EL (cell line): ENCODE results near the gene SDF2L1.
A peak's percentile ranks its signal among the peaks of the same experiment; 100 is the strongest.
"Not testable (repeated sequence)": the region's sequence is repeated elsewhere in the genome, so short reads cannot be mapped to it uniquely, and the experiment has no call there.

Source experiments
- DNase-seq: peaks from one replicate; pipeline ENCODE4 v3.0.0-alpha.2; 2016

The SDF2L1 gene

GRCh38 chr22:21637450-21637849 lies 4.7 kb upstream of the SDF2L1 start:
- DNase-seq: not testable (repeated sequence)

- no peak for DNase-seq
These were observed 2.7 kb upstream of the SDF2L1 start for GRCh38 chr22:21639359-21639758.

- DNase-seq: no peak
These were observed 1.3 kb upstream of the SDF2L1 start for GRCh38 chr22:21640810-21641209.

- DNase-seq: peak; percentile 68
These were observed 699 bp upstream of the SDF2L1 start for GRCh38 chr22:21641417-21641788.

DNA sequence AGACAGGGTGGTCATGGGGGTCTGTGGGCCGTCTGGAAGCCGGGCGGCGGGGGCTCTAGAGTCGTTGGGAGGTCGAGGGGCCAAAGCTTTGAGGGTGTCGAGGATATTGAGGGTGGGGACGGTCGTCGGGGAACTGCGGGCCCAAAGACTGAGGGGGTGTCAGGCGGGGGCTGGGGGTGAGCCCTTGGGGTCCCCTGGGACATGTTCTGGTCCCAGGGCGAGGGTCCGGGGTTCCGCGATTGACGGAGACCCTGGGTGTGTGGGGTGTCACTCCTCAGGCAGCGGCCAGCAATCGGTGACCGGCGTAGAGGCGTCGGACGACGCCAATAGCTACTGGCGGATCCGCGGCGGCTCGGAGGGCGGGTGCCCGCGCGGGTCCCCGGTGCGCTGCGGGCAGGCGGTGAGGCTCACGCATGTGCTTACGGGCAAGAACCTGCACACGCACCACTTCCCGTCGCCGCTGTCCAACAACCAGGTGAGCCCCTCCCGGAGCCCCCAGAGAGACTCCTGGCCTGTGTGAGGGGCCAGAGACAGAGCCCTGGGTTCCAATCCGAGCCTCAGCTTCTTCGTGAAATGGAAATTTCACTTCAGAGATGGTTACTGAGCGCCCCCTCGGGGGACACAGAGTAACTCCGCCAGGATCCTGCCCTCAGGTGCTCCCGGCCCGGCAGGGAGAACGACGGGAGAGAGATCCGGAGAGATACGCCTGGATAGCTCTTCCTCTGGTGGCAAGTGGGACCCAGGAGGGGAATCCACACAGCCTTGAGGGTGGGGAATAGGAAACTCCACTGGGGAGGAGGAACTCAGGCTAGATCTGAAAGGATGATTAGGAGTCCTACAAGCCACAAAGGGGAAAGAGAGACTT lies 714 bp downstream of the SDF2L1 start:
- peak; percentile 69 for DNase-seq

GRCh38 chr22:21643533-21644357 lies 1.6 kb downstream of the SDF2L1 start:
- DNase-seq: no peak

DNA sequence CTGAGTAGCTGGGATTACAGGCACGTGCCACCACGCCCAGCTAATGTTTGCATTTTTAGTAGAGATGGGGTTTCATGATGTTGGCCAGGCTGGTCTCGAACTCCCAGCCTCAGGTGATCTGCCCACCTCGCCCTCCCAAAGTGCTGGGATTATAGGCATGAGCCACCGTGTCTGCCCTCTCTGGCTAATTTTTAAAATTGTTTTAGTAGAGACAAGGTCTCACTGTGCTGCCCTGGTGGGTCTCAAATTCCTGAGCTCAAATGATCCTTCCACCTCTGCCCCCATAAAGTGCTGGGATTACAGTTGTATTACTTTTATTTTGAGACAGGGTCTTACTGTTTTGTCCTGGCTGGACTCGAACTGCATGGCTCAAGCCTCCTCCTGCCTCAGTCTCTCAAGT lies 3.4 kb downstream of the SDF2L1 start:
- not testable (repeated sequence) for DNase-seq

GRCh38 chr22:21646608-21647590 lies 4.8 kb downstream of the SDF2L1 start:
- peak; percentile 78 for DNase-seq

GRCh38 chr22:21650280-21650679 lies 8.2 kb downstream of the SDF2L1 start:
- DNase-seq: no peak

DNA sequence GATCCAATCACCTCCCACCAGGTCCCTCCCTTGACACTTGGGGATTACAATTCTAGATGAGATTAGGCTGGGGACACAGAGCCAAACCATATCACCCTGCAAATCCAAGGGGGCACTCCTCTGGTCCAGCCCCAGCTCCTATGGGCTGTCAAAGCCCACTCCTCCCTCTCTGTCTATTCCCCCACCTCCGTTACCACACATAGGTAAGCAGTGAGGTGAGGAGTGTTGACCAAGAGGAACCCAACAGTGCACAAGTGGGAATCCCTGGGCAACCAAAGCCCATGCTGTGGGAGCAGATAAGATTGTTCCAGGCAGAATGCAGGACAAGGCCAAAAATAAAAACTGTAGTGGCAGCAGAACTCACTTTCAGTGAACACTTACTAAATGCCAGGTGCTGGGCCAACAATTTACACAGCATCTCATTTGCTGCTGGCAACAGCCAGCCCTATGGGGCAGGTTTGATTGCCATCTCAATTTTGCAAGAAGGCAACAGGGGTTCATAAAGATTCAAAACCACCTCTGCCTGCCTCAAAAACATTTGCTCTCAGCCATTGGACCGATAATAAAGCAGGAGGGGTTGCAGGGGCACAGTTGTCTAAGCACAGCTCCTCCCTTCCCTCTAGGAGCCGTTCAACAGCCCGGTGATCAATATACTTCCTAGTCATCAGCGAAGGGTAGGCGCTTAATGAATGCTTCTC lies 8.9 kb downstream of the SDF2L1 start:
- no peak for DNase-seq

DNA sequence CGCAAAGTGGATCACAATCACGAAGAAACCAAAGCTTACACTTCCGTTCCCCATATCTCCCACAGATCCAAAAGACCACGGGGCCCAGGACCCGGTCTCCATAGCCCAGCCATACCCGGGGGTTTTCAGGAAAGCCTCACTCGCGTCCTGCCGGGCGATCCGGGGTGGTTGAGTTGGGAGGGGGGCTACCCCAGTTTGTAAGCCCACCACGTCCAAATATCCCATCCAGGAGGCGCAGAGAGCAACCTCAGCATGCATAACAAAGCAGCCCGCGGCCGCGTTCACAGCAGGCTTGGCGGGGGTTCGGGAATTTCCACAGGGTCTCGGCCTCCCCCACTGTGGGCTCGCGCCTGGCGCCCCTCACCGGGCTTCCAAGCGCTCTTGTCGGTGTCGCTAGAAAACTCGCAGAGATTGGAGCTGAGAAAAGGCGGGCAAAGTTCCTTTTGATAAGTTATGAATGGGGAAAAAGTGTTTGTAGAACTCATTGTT lies 9.5 kb downstream of the SDF2L1 start:
- peak; percentile 26 for DNase-seq

- peak; percentile 91 for DNase-seq
These were observed 10.0 kb downstream of the SDF2L1 start for GRCh38 chr22:21652010-21652546.

DNA sequence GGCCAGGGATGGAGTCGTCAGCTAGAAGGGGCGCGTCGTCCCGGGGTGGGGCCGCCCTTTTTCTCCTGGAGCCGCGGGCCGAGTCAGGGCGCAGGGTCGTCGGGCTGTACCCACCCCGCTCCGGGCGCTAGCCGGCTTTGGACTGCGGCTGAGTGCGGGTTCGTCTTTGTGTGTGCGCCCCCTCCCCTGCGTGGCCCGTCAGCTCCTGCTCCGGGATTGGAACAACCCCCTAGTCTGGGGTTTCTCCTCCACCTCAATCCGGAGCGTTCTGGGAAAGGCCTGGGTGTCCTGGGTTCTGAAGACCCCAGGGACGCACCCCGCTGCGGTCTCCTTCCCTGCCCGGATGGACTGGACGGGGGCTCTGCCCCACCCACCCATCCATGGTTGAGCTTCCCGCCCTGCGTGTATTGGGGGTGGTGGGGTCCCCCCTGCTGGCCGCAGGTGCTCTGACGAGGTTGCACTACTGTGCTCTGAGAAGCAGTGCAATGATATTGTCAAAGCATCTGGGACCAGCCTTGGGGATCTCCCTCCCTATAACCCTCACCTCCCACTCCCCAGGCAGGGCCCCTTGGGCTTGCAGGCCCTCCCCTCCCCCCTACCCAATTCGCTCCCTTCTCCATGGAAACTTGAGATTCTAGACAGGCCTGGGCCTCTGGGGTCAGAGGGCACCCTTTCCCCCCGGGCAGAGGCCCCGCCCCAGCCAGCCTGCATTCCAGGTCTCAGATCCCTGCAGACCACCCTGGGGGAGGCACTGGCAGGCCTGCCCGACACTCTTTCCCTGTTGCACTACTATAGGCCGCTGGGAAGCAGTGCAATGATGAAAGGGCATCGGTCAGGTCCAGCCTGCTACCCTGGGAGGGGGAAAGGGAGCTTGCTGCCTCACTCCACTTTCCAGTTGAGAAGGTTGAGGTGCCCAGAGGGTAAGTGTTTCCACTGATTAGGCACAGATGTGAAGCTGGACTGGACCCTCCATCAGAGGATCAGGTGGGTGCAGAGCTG lies 10.7 kb downstream of the SDF2L1 start:
- no peak for DNase-seq

DNA sequence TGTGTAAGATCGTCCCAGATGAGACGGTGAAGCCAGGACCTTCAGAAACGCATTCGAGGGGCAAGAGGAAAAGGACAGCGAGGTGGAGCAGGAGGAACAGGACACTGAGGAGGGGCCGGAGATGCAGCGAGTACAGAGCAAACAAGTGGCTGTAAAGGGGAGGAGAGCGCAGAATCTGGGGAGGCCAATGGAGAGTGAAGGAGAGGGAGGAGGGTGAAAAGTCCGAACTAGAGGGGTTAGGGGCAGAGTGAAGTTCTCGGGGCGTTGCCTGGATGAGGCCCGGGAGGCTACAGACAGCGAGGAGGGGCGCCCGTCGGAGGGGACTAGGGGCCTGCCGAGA lies 14.9 kb downstream of the SDF2L1 start:
- no peak for DNase-seq

DNA sequence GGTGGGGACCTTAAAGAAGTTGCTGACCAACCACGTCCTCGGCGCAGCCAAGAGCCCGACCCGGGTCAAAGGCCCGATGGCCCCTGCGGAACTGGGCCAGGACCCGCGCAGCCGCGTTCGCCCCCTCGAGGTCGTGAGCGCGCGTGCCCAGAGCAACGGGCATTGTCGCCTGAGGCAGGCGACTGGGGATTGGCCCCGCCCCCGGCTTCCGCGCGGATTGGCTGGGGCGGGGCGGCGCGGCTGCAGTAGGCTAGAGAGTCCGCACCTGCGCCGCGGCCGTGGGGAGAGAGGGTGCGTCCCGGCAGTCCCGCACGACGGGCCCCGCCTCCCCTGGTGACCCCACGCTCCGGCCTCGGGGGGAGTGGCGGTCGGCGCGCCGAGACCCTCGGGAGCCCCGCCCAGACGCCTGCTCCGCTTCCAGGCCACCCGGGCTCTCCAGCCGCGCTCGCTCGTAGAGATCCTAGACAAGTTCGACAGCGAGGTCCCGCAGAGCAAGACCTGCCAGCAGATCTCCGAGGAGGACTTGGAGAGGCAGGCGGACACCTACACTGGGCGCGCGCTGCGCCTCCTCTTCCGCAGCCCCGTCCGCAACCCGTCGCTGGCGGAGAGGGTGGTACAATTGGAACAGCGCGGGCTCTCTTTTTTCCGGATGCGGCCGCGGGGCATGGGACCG lies 15.4 kb downstream of the SDF2L1 start:
- DNase-seq: peak; percentile 68

DNA sequence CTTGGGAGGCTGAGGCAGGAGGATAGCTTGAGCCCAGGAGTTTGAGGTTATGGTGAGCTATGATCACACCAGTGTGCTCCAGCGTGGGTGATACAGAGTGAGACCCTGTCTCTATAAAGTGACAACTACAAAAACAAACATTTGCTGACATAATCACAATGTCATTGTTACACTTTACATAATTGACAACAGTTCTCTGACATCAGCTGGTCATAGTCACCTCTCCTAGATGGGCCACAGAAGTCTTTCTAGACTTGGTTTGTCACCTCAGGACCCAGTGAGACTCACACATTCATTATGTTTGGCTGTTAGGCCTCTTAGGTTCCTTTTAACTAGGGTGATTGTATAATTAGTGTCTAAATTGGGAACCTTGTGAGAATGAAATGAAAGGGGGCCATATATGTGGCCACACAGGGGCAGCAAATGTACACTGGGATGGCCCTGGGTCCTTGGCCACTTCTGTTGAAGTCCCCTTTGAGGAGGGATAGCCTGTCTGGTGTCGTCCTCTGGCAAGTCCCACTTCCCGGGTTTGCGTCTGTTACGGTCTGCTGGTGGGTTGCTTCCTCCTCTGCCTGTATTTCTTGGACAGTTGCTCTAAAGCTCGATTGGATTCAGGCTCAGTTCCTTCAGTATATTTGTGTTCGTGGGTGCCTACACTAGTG lies 17.9 kb downstream of the SDF2L1 start:
- DNase-seq: no peak

- DNase-seq: no peak
These were observed 18.8 kb downstream of the SDF2L1 start for GRCh38 chr22:21660904-21661303.

DNA sequence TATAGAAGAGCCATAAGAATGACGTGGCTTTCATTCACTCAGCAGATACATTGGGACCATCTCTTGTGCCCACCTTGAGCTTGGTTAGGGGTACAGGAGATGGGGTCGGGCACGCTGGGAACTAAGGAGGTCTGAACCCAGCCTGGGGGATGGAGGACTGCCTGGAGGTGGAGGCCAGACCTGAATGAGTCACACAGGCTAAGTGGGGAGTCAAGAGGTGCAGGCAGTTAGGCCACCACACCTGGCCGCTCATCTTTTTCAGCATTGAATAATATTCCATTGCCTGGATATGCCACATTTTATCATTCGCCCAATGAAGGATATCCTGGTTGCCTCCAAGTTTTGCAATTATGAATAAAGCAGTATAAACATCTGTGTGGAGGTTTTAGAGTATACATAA lies 19.9 kb downstream of the SDF2L1 start:
- DNase-seq: no peak

DNA sequence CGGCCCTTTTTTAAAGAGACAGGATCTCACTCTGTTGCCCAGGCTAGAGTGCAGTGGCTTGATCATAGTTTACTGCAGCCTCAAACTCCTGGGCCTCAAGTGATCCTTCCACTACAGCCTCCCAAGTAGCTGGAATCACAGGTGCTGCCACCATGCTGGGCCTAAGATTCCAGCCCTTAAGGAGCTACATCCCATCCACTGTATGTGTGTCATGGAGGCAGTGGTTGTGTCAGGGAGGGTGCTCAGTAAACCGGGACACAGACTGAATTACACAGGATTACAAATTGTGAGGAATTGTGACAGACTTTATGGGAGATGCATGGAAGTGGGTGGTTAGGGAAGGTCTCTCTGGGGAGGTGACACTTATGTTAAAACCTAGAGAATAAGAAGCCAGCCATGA lies 21.6 kb downstream of the SDF2L1 start:
- no peak for DNase-seq
